GM19099 (cell line): Measurements from ENCODE around the gene RASGRP1.

Experiments
- POLR2A ChIP-seq: IDR thresholded peaks from 3 replicates; pipeline ENCODE4 v1.6.1; 2011; ENCODE audit warnings: low read depth; ENCODE audit not compliant: insufficient read length; ENCODE audit errors: extremely low read depth

RASGRP1 gene

GRCh38 chr15:38499651-38500050 is 65.0 kb downstream of the RASGRP1 start:
- no peak for TF ChIP-seq POLR2A

- TF ChIP-seq POLR2A: no peak
Observed at GRCh38 chr15:38496151-38496550, 68.5 kb downstream of the RASGRP1 start.

- TF ChIP-seq POLR2A: no peak
Observed at GRCh38 chr15:38490242-38490922, 74.2 kb downstream of the RASGRP1 start.

GRCh38 chr15:38487378-38487777 is 77.2 kb downstream of the RASGRP1 start:
- TF ChIP-seq POLR2A: no peak

- TF ChIP-seq POLR2A: no peak
Observed at GRCh38 chr15:38486936-38487335, 77.7 kb downstream of the RASGRP1 start.

GRCh38 chr15:38482572-38482971 is 82.0 kb downstream of the RASGRP1 start:
- TF ChIP-seq POLR2A: no peak

- TF ChIP-seq POLR2A: no peak
Observed at GRCh38 chr15:38481761-38482160, 82.9 kb downstream of the RASGRP1 start.

GRCh38 chr15:38481113-38481512 is 83.5 kb downstream of the RASGRP1 start:
- TF ChIP-seq POLR2A: no peak

GRCh38 chr15:38479756-38480155 is 84.9 kb downstream of the RASGRP1 start:
- no peak for TF ChIP-seq POLR2A

- TF ChIP-seq POLR2A: no peak
Observed at GRCh38 chr15:38479266-38479665, 85.3 kb downstream of the RASGRP1 start.

- no peak for TF ChIP-seq POLR2A
Observed at GRCh38 chr15:38477637-38478036, 87.0 kb downstream of the RASGRP1 start.

- TF ChIP-seq POLR2A: no peak
Observed at GRCh38 chr15:38476120-38476519, 88.5 kb downstream of the RASGRP1 start.

- no peak for TF ChIP-seq POLR2A
Observed at GRCh38 chr15:38475361-38475760, 89.3 kb downstream of the RASGRP1 start.

GRCh38 chr15:38474155-38474757 is 90.4 kb downstream of the RASGRP1 start:
- no peak for TF ChIP-seq POLR2A

- TF ChIP-seq POLR2A: no peak
Observed at GRCh38 chr15:38471974-38472373, 92.6 kb downstream of the RASGRP1 start.

GRCh38 chr15:38470816-38471215 is 93.8 kb downstream of the RASGRP1 start:
- no peak for TF ChIP-seq POLR2A

GRCh38 chr15:38464675-38465074 is 99.9 kb downstream of the RASGRP1 start:
- TF ChIP-seq POLR2A: no peak
